Astrocyte (in vitro differentiated cells and primary cell): ENCODE measurements around the gene LOXHD1.

Experiments
- EZH2 ChIP-seq: IDR thresholded peaks from 2 replicates; pipeline ENCODE4 v1.6.1; 2012; ENCODE audit warnings: mild to moderate bottlenecking, low read length, inconsistent platforms; ENCODE audit not compliant: insufficient read depth
- TF ChIP-seq, protein P1 (sequence below): IDR thresholded peaks from 2 replicates; pipeline ENCODE4 v1.5.1; 2011; ENCODE audit warnings: low read depth, mild to moderate bottlenecking, inconsistent platforms, low read length, moderate library complexity; ENCODE audit not compliant: insufficient read depth

DNA sequence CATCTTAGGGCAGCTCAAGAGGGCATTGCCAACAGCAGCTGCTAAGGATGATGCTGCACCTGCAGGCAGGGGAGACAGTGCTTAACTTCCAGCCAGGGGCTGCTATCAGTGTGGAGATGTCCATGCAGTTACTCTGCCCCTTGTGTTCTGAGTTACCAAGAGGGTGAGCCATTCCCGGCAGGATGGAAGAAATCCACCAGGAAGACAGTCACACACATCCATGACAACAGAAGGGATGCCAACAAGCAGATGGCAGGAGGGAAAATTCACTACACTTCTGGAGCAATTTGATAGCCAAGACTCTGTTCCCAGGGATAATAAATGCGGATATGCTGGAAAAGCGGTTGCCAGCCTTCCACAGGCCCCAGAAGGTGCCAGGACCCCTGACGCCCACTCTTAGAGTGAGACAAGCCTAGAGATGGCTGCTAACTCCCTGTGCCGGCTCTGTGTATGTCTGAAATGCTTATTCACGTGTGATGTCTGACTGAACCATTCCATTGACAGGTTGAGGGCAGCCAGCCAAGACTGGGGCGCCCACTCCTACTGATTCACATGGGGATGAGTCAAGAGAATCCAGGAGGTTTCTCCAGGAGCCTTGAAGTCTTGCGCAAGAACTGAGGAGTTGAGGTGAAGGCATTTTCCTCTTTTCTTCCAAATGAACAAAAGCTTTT is 24.5 kb downstream of the LOXHD1 start:
- TF ChIP-seq, protein P1, sequence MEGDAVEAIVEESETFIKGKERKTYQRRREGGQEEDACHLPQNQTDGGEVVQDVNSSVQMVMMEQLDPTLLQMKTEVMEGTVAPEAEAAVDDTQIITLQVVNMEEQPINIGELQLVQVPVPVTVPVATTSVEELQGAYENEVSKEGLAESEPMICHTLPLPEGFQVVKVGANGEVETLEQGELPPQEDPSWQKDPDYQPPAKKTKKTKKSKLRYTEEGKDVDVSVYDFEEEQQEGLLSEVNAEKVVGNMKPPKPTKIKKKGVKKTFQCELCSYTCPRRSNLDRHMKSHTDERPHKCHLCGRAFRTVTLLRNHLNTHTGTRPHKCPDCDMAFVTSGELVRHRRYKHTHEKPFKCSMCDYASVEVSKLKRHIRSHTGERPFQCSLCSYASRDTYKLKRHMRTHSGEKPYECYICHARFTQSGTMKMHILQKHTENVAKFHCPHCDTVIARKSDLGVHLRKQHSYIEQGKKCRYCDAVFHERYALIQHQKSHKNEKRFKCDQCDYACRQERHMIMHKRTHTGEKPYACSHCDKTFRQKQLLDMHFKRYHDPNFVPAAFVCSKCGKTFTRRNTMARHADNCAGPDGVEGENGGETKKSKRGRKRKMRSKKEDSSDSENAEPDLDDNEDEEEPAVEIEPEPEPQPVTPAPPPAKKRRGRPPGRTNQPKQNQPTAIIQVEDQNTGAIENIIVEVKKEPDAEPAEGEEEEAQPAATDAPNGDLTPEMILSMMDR, result no peak
- no peak for TF ChIP-seq EZH2
